A673 (cell line): ENCODE measurements around the gene SPEM1. TPM values are rescaled to one million over a fixed set of nuclear protein-coding genes. Genes with fewer than 3 reads are reported as not detected.

ENCODE experiments used
- BruUV-seq: library from RNA; stranded (reverse); fragments of 400-500 nt; replicated peaks from 2 replicates; lab custom pipeline; 2021; lab: Mats Ljungman, UMichigan
- CTCF ChIA-PET: fragments of 300-600 bp; sonication (Branson Sonifier 250); formaldehyde crosslinking; loops from one replicate; lab custom pipeline; 2022; ENCODE audit warnings: antibody characterized with exemption; lab: Charles Lee
- POLR2A ChIA-PET: fragments of 300-600 bp; sonication (Branson Sonifier 250); formaldehyde crosslinking; loops from one replicate; lab custom pipeline; 2022; ENCODE audit warnings: antibody characterized with exemption; ENCODE audit not compliant: low non-redundant PET; lab: Charles Lee
- DNase-seq: peaks from one replicate; pipeline ENCODE4 v3.0.0-alpha.2; 2015; ENCODE audit warnings: low spot score
- H3K27ac ChIP-seq: fragments of 200-600 bp; sonication (generic); 2 replicates; pipeline ENCODE4 v1.5.1; 2016; ENCODE audit warnings: mixed run types, low read depth, mild to moderate bottlenecking, mixed read lengths, antibody characterized with exemption, low read length; ENCODE audit not compliant: poor library complexity, severe bottlenecking
- H3K27me3 ChIP-seq: fragments of 200-600 bp; sonication (generic); replicated peaks from 2 replicates; pipeline ENCODE4 v1.6.1; 2017; ENCODE audit warnings: mixed run types, low read depth, mild to moderate bottlenecking, mixed read lengths, antibody characterized with exemption, low read length; ENCODE audit not compliant: insufficient read depth, poor library complexity
- H3K36me3 ChIP-seq: fragments of 200-600 bp; sonication (generic); 2 replicates; pipeline ENCODE4 v1.6.1; 2016; ENCODE audit warnings: mixed run types, mild to moderate bottlenecking, mixed read lengths, antibody characterized with exemption, low read length; ENCODE audit not compliant: insufficient read depth, poor library complexity, severe bottlenecking
- H3K4me1 ChIP-seq: fragments of 200-600 bp; sonication (generic); 2 replicates; pipeline ENCODE4 v1.6.1; 2017; ENCODE audit warnings: mixed run types, mild to moderate bottlenecking, mixed read lengths, antibody characterized with exemption, low read length; ENCODE audit not compliant: insufficient read depth, poor library complexity, severe bottlenecking
- H3K4me3 ChIP-seq: fragments of 200-600 bp; sonication (generic); 2 replicates; pipeline ENCODE4 v1.5.1; 2016; ENCODE audit warnings: low read depth, mixed run types, mild to moderate bottlenecking, mixed read lengths, low read length; ENCODE audit not compliant: poor library complexity, severe bottlenecking
- H3K9me3 ChIP-seq: fragments of 200-600 bp; sonication (generic); 2 replicates; pipeline ENCODE4 v1.6.1; 2016; ENCODE audit warnings: mixed run types, low read depth, mild to moderate bottlenecking, mixed read lengths, antibody characterized with exemption, low read length; ENCODE audit not compliant: poor library complexity, severe bottlenecking
- CTCF ChIP-seq: fragments of 300-800, 200-600 bp; sonication (generic); conservative IDR thresholded peaks from 2 replicates; pipeline ENCODE4 v1.5.1; 2017; ENCODE audit warnings: low read depth, mild to moderate bottlenecking, antibody characterized with exemption, low read length, moderate library complexity, mixed read lengths
- EZH2 ChIP-seq: fragments of 200-600 bp; sonication (generic); IDR thresholded peaks from 2 replicates; pipeline ENCODE4 v1.6.1; 2017; ENCODE audit warnings: borderline replicate concordance, low read depth, mild to moderate bottlenecking, mixed read lengths, antibody characterized with exemption, low read length; ENCODE audit not compliant: poor library complexity, severe bottlenecking
- intact Hi-C: fragments of 100-400 bp; cut with micrococcal nuclease; formaldehyde crosslinking; loops from one replicate; pipeline ENCODE4 v1.10.0; 2022; ENCODE audit not compliant: unreplicated experiment
- total RNA-seq: library from RNA; stranded (reverse); gene quantifications from 2 replicates; pipeline ENCODE4 v1.2.3, GENCODE V29; 2021

SPEM1 gene
- total RNA-seq, 1 experiment from 2014 or later = 0.43 TPM

GRCh38 chr17:7463372-7463846 lies 43.3 kb downstream of the SPEM1 start:
- H3K9me3 ChIP-seq = no peaks in the 10 kb centered on the region
- H3K27ac ChIP-seq = no peak overlapping the region
- DNase-seq = no peak
- no peak for TF ChIP-seq CTCF
- TF ChIP-seq EZH2 = no peak
- no TSS peak for BruUV-seq
- intact Hi-C loops = no loop called here
- ChIA-PET CTCF (no interaction called here), POLR2A (no interaction called here)
- H3K27me3 ChIP-seq = no peaks in the 10 kb centered on the region
- H3K4me1 ChIP-seq = no peaks in the 10 kb centered on the region
- H3K4me3 ChIP-seq = no peak overlapping the region
- peaks cover 12% of the 10 kb centered on the region for H3K36me3 ChIP-seq

DNA sequence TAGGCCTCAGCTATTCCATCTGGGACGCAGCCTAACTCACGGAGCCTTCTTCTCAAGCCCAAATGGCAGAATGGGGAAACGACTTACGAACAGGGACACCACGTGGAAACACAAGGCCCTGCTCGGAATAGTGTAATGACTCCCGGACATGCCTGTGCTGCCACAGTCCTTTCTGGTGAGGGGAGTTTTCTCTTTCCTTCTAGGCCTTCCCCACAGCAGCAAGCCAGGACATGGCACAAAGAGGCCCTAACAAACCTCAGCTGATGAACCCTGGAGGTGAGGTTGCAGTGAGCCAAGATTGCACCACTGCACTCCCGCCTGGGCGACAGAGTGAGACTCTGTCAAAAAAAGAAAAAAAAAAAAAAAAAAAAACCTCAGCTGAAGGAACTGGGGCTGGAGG lies 44.0 kb downstream of the SPEM1 start:
- H3K4me3 ChIP-seq = no peak overlapping the region
- BruUV-seq = no TSS peak
- DNase-seq = no peak
- H3K4me1 ChIP-seq = no peaks in the 10 kb centered on the region
- intact Hi-C loops = no loop called here
- H3K27me3 ChIP-seq = no peaks in the 10 kb centered on the region
- H3K9me3 ChIP-seq = no peaks in the 10 kb centered on the region
- CTCF ChIA-PET = no interaction called here
- TF ChIP-seq CTCF = no peak
- no peak for TF ChIP-seq EZH2
- H3K36me3 ChIP-seq = peaks cover 12% of the 10 kb centered on the region
- H3K27ac ChIP-seq = no peak overlapping the region
- POLR2A ChIA-PET = interaction anchor here (0.6 to 0.7 kb wide), 3 partner anchors 9 to 26 kb away, joined by 5 to 10 read pairs (median 9); partner anchors contain the start of gene ZBTB4

DNA sequence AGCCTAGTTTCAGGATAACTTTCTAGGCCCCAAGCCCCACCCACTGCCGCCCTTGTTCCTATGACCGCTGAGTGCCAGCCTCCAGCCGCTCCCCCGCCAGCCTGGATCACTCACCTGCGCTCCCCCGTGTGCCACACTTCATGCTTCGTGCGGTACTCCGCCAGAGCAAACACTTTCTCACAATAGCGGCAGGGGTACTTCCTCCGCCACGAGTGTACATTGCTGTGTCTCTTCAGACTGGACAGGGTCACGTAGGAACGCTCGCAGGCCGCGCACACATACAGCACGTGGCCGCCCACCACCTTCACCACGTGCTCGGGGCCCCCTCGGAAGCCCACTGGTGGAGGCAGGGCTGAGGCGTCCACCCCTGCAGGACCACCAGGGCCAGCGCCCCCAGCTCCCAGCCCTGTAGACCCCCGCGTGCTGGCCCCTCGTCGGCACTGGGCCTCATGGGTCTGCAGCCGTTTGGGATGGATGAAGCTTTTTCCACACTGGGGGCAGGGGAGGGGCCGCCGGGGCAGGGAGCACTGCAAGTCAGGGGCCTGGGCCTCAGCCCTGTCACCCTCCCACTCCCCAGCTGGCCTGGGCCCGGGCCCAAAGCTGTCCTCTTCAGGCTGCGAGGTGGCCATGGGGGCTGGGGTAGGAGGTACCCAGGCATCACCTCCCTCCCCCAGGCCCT lies 45.6 kb downstream of the SPEM1 start:
- TF ChIP-seq CTCF (no peak), EZH2 (no peak)
- Histone ChIP-seq H3K4me1 (no peaks in the 10 kb centered on the region), H3K27ac (no peak overlapping the region), H3K9me3 (no peaks in the 10 kb centered on the region), H3K27me3 (no peaks in the 10 kb centered on the region), H3K36me3 (peaks cover 12% of the 10 kb centered on the region), H3K4me3 (no peak overlapping the region)
- intact Hi-C loops = no loop called here
- ChIA-PET CTCF (no interaction called here), POLR2A (no interaction called here)
- no peak for DNase-seq
- no TSS peak for BruUV-seq
